OCI-LY1 (cell line): ENCODE results near the gene TP73.

Experiments used
- CTCF ChIP-seq: fragments of 200-600 bp; sonication (generic), shearing (Covaris generic); IDR thresholded peaks from 2 replicates; pipeline ENCODE4 v1.5.1; 2017; ENCODE audit warnings: mild to moderate bottlenecking, antibody characterized with exemption, low read length, moderate library complexity, mixed read lengths
- EZH2 ChIP-seq: fragments of 200-600 bp; sonication (generic), shearing (Covaris generic); IDR thresholded peaks from 2 replicates; pipeline ENCODE4 v1.8.0; 2017; ENCODE audit warnings: borderline replicate concordance, mixed run types, mild to moderate bottlenecking, antibody characterized with exemption, low read length, moderate library complexity, mixed read lengths

GRCh38 chr1:3612123-3612522 lies 40.2 kb upstream of the TP73 start:
- TF ChIP-seq CTCF (no peak), EZH2 (no peak)
